ENCODE data around the gene FBXL7. TPM values are rescaled to one million over a fixed set of nuclear protein-coding genes. Genes with fewer than 3 reads are reported as not detected.

Gene FBXL7
- polyA plus RNA-seq, 1 donor from 2014 or later, result 0.24 TPM

- Histone ChIP-seq H3K27ac (ENCODE audit: low read length) (no peak overlapping the region), H3K9me3 (ENCODE audit: low read length) (no peaks in the 10 kb centered on the region), H3K9ac (ENCODE audit: low read length) (no peak overlapping the region), H3K4me3 (ENCODE audit: low read length) (no peak overlapping the region), H4K20me1 (ENCODE audit: insufficient read depth) (no peaks in the 10 kb centered on the region), H3K79me2 (replicated peaks; ENCODE audit: insufficient read depth, low read length) (no peaks in the 10 kb centered on the region), H3K9me2 (ENCODE audit: insufficient read depth, low read length) (no peaks in the 10 kb centered on the region), H3K27me3 (ENCODE audit: insufficient read depth, low read depth, low read length) (no peaks in the 10 kb centered on the region), H3K4me2 (ENCODE audit: low read length) (no peak overlapping the region), H3K36me3 (ENCODE audit: insufficient read depth, low read length) (no peaks in the 10 kb centered on the region), H2AFZ (ENCODE audit: low read depth, low read length) (no peak overlapping the region), H3F3A (ENCODE audit: insufficient read depth, low read length, poor library complexity, severe bottlenecking) (no peaks in the 10 kb centered on the region)
- TF ChIP-seq EP300 (conservative IDR thresholded peaks at IDR 0.05; ENCODE audit: poor library complexity, severe bottlenecking) (no peak), SMC3 (conservative IDR thresholded peaks at IDR 0.05; ENCODE audit: poor library complexity) (no peak), RAD21 (conservative IDR thresholded peaks at IDR 0.05) (no peak), TAF1 (IDR thresholded peaks at IDR 0.05; ENCODE audit: low read depth) (no peak), REST (IDR thresholded peaks at IDR 0.05; ENCODE audit: borderline replicate concordance) (no peak), MXI1 (conservative IDR thresholded peaks at IDR 0.05; ENCODE audit: poor library complexity, severe bottlenecking) (no peak), POLR2AphosphoS5 (IDR thresholded peaks at IDR 0.05) (no peak), CTCF (IDR thresholded peaks at IDR 0.05; ENCODE audit: poor library complexity, severe bottlenecking) (no peak), EZH2 (IDR thresholded peaks at IDR 0.05; ENCODE audit: borderline replicate concordance, insufficient read depth, low read length, poor library complexity, severe bottlenecking) (no peak)
Observed at GRCh38 chr5:15640116-15640515, 140.1 kb downstream of the FBXL7 start.

GRCh38 chr5:15643731-15644130 lies 143.8 kb downstream of the FBXL7 start:
- Histone ChIP-seq H3K79me2 (replicated peaks; ENCODE audit: insufficient read depth, low read length) (no peaks in the 10 kb centered on the region), H3K9me3 (ENCODE audit: low read length) (no peaks in the 10 kb centered on the region), H3K4me3 (ENCODE audit: low read length) (no peak overlapping the region), H3K36me3 (ENCODE audit: insufficient read depth, low read length) (no peaks in the 10 kb centered on the region), H2AFZ (ENCODE audit: low read depth, low read length) (no peak overlapping the region), H3K9me2 (ENCODE audit: insufficient read depth, low read length) (no peaks in the 10 kb centered on the region), H3K27me3 (ENCODE audit: insufficient read depth, low read depth, low read length) (no peaks in the 10 kb centered on the region), H3K27ac (ENCODE audit: low read length) (no peak overlapping the region), H3K4me2 (ENCODE audit: low read length) (no peak overlapping the region), H3F3A (ENCODE audit: insufficient read depth, low read length, poor library complexity, severe bottlenecking) (no peaks in the 10 kb centered on the region), H3K9ac (ENCODE audit: low read length) (no peak overlapping the region), H4K20me1 (ENCODE audit: insufficient read depth) (no peaks in the 10 kb centered on the region)
- TF ChIP-seq POLR2AphosphoS5 (IDR thresholded peaks at IDR 0.05), result no peak
- no peak for TF ChIP-seq SMC3 (conservative IDR thresholded peaks at IDR 0.05; ENCODE audit: poor library complexity)
- TF ChIP-seq CTCF (IDR thresholded peaks at IDR 0.05; ENCODE audit: poor library complexity, severe bottlenecking), result no peak
- TF ChIP-seq EZH2 (IDR thresholded peaks at IDR 0.05; ENCODE audit: borderline replicate concordance, insufficient read depth, low read length, poor library complexity, severe bottlenecking), result no peak
- no peak for TF ChIP-seq TAF1 (IDR thresholded peaks at IDR 0.05; ENCODE audit: low read depth)
- no peak for TF ChIP-seq MXI1 (conservative IDR thresholded peaks at IDR 0.05; ENCODE audit: poor library complexity, severe bottlenecking)
- TF ChIP-seq EP300 (conservative IDR thresholded peaks at IDR 0.05; ENCODE audit: poor library complexity, severe bottlenecking), result no peak
- no peak for TF ChIP-seq REST (IDR thresholded peaks at IDR 0.05; ENCODE audit: borderline replicate concordance)
- no peak for TF ChIP-seq RAD21 (conservative IDR thresholded peaks at IDR 0.05)
